CD4-positive, alpha-beta T cell (primary cell): ENCODE data around the gene CCDC146. TPM values are rescaled to one million over a fixed set of nuclear protein-coding genes. Genes with fewer than 3 reads are reported as not detected.

Experiments
- ATAC-seq: fragments of 200-7000 bp; cut with Tn5 transposase; one replicate; pipeline ENCODE4 v1.10.0; 2022; ENCODE audit warnings: mild to moderate bottlenecking; ENCODE audit not compliant: poor library complexity
- CTCF ChIA-PET: fragments of 350-600 bp; sonication (Branson Sonifier 250); formaldehyde crosslinking; loops from one replicate; lab custom pipeline; 2021; ENCODE audit warnings: antibody characterized with exemption, inconsistent platforms; lab: Charles Lee
- POLR2A ChIA-PET: fragments of 350-600 bp; sonication (Branson Sonifier 250); formaldehyde crosslinking; loops from one replicate; lab custom pipeline; 2021; ENCODE audit warnings: antibody characterized with exemption, inconsistent platforms; lab: Charles Lee
- DNase-seq, 14 experiments: peaks; one replicate each; pipeline ENCODE4 v3.0.0-alpha.2; 2013 to 2020; ENCODE audit warnings: mixed read lengths in 2 of 14
- H3K27ac ChIP-seq, 2 donors: one replicate each; pipeline versions ENCODE4 v1.5.1 to v1.7.0; 2013; ENCODE audit warnings: low read length in 2 of 2, low read depth in 1 of 2, mild to moderate bottlenecking in 1 of 2
- H3K27me3 ChIP-seq, 2 experiments: 1 replicate in 1 of 2; 2 replicates in 1 of 2; pipeline versions ENCODE4 v1.6.1 to v1.7.0; 2013; ENCODE audit warnings: low read length in 2 of 2, control low read depth in 1 of 2, mild to moderate bottlenecking in 1 of 2, moderate library complexity in 1 of 2; ENCODE audit not compliant: insufficient read depth in 2 of 2, control insufficient read depth in 1 of 2
- H3K36me3 ChIP-seq: one replicate; pipeline ENCODE4 v1.6.1; 2013; ENCODE audit warnings: low read length, control low read depth; ENCODE audit not compliant: insufficient read depth
- H3K4me1 ChIP-seq: one replicate; pipeline ENCODE4 v1.6.1; 2013; ENCODE audit warnings: low read length, control low read depth; ENCODE audit not compliant: insufficient read depth
- H3K4me3 ChIP-seq: one replicate; pipeline ENCODE4 v1.5.1; 2013; ENCODE audit warnings: mild to moderate bottlenecking, low read length, moderate library complexity
- H3K9me3 ChIP-seq, 2 experiments: 1 replicate in 1 of 2; 2 replicates in 1 of 2; pipeline versions ENCODE4 v1.6.1 to v1.7.0; 2013; ENCODE audit warnings: low read length in 2 of 2, mild to moderate bottlenecking in 2 of 2, control low read depth in 1 of 2, moderate library complexity in 1 of 2; ENCODE audit not compliant: control insufficient read depth in 1 of 2, insufficient read depth in 1 of 2
- H3K27ac Mint-ChIP-seq: one replicate; pipeline ENCODE4 v1.8.0; 2020; ENCODE audit warnings: mixed read lengths
- H3K27me3 Mint-ChIP-seq: one replicate; pipeline ENCODE4 v1.8.0; 2021; ENCODE audit warnings: mixed read lengths
- H3K36me3 Mint-ChIP-seq: one replicate; pipeline ENCODE4 v1.8.0; 2021; ENCODE audit warnings: low read depth, mixed read lengths
- H3K4me1 Mint-ChIP-seq: one replicate; pipeline ENCODE4 v1.8.0; 2021; ENCODE audit warnings: low read depth, mixed read lengths
- H3K4me3 Mint-ChIP-seq: one replicate; pipeline ENCODE4 v1.8.0; 2020; ENCODE audit warnings: mild to moderate bottlenecking, mixed read lengths
- H3K9me3 Mint-ChIP-seq: one replicate; pipeline ENCODE4 v1.8.0; 2020; ENCODE audit warnings: mixed read lengths
- CTCF ChIP-seq: fragments of 200-600 bp; IDR thresholded peaks from one replicate; pipeline ENCODE4 v1.8.0; 2022; ENCODE audit warnings: antibody characterized with exemption, mild to moderate bottlenecking
- intact Hi-C, 2 experiments: fragments of 100-400 bp; cut with DNase I in 1 of 2; cut with micrococcal nuclease in 1 of 2; formaldehyde crosslinking; loops; one replicate each; pipeline versions ENCODE4 v1.15.1 to v1.9.0; 2023 to 2025; cut with DNase I, micrococcal nuclease
- total RNA-seq, 174 experiments: library from RNA in 2 of 174; stranded (reverse) in 2 of 174; gene quantifications; one replicate each; pipeline ENCODE4 v1.2.3 and lab custom pipeline; 2021 to 2026

CCDC146 gene
- total RNA-seq, 2 experiments from 2014 or later = 10.3 to 10.5 TPM

- Mint-ChIP-seq H3K27me3 (no peaks in the 10 kb centered on the region), H3K4me3 (no peak overlapping the region), H3K27ac (no peak overlapping the region), H3K9me3 (no peaks in the 10 kb centered on the region), H3K36me3 (peaks cover 6% of the 10 kb centered on the region), H3K4me1 (peaks cover 4% of the 10 kb centered on the region)
- no peak overlapping the region for H3K27ac ChIP-seq
- intact Hi-C loops = loop anchor here in 1 of 2 experiments (10.0 kb wide), 1 partner anchor 730 kb away; the partner anchor contains the start of gene UPK3B
- H3K4me1 ChIP-seq = peaks cover 4% of the 10 kb centered on the region
- ATAC-seq = no peak
- ChIA-PET CTCF (interaction anchor here (0.9 to 1.6 kb wide), 2 partner anchors 10 to 45 kb away, joined by 3 read pairs; partner anchors contain the start of gene FGL2), POLR2A (interaction anchor here (1.3 kb wide), 1 partner anchor 122 kb away, joined by 6 read pairs; the partner anchor contains the start of gene CCDC146)
- DNase-seq = no peak
- H3K36me3 ChIP-seq = no peaks in the 10 kb centered on the region
- no peaks in the 10 kb centered on the region for H3K9me3 ChIP-seq
- no peak overlapping the region for H3K4me3 ChIP-seq
- no peaks in the 10 kb centered on the region for H3K27me3 ChIP-seq
- no peak for TF ChIP-seq CTCF
These were observed 122.0 kb downstream of the CCDC146 start for GRCh38 chr7:77244222-77244934.

DNA sequence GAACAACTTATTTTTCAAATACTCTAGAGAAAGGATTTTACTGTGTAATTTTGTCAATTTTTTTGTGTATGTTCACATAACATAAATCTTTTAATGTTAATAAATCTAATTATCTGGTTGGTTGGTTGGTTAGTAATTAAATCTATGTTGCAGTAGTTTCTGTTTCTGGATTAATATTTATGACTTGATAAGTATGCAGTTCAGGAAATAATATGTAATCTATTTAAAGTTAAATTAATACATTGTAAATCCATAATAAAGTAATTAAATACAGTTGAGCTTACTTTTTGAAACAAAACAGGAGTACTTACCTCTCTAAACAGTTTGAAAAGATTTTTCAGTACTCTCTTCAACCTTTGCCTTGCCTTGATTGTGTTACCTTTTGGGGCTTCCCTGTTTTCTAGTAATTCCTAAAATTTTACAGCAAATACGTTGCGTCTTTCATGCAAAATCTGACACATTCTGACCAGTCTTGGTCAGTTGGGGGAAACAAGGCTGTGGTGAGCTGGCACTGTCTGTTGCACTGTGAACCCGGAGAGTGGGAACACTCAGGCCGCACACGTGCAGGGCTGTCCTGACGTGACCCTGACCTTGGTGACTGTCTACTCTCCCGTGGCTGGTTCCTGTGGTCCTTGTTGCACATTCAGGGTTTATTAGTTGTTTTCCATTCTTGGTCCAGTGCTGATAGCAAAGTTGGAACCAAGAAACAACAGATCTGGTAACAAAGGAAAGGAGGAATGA is 122.8 kb downstream of the CCDC146 start:
- POLR2A ChIA-PET = no interaction called here
- Histone ChIP-seq H3K4me1 (no peaks in the 10 kb centered on the region), H3K36me3 (no peaks in the 10 kb centered on the region), H3K27me3 (no peaks in the 10 kb centered on the region), H3K9me3 (no peaks in the 10 kb centered on the region), H3K27ac (no peak overlapping the region), H3K4me3 (no peak overlapping the region)
- Mint-ChIP-seq H3K27ac (no peak overlapping the region), H3K4me3 (no peak overlapping the region), H3K36me3 (peaks cover 6% of the 10 kb centered on the region), H3K4me1 (no peaks in the 10 kb centered on the region), H3K9me3 (no peaks in the 10 kb centered on the region), H3K27me3 (no peaks in the 10 kb centered on the region)
- ATAC-seq = no peak
- no peak for TF ChIP-seq CTCF
- DNase-seq = peak in 2 of 14 experiments; percentile 22 to 40
- CTCF ChIA-PET = no interaction called here
- intact Hi-C loops = loop anchor here in 1 of 2 experiments (5.0 to 10.0 kb wide), 2 partner anchors 87 to 730 kb away; partner anchors contain the start of gene UPK3B

GRCh38 chr7:77246026-77246640 is 123.7 kb downstream of the CCDC146 start:
- no peak overlapping the region for H3K27ac Mint-ChIP-seq
- TF ChIP-seq CTCF = no peak
- H3K9me3 Mint-ChIP-seq = no peaks in the 10 kb centered on the region
- Histone ChIP-seq H3K27ac (no peak overlapping the region), H3K4me3 (no peak overlapping the region), H3K36me3 (no peaks in the 10 kb centered on the region), H3K4me1 (no peaks in the 10 kb centered on the region), H3K9me3 (no peaks in the 10 kb centered on the region), H3K27me3 (no peaks in the 10 kb centered on the region)
- DNase-seq (peak in 1 of 14 experiments; percentile 15), ATAC-seq (no peak)
- CTCF ChIA-PET = interaction anchor here (1.4 to 1.7 kb wide), 6 partner anchors 8 to 124 kb away, joined by 4 to 13 read pairs (median 7); partner anchors contain the start of genes CCDC146 and FGL2
- H3K4me1 Mint-ChIP-seq = no peaks in the 10 kb centered on the region
- H3K4me3 Mint-ChIP-seq = no peak overlapping the region
- H3K27me3 Mint-ChIP-seq = no peaks in the 10 kb centered on the region
- peaks cover 6% of the 10 kb centered on the region for H3K36me3 Mint-ChIP-seq
- intact Hi-C loops = loop anchor here (2.0 to 10.0 kb wide), 4 partner anchors 86 to 731 kb away; partner anchors contain the start of genes CCDC146 (in 1 of the 2) and UPK3B (in 1 of the 2)
- POLR2A ChIA-PET = interaction anchor here (1.0 to 2.2 kb wide), 2 partner anchors 25 to 124 kb away, joined by 3 to 15 read pairs; partner anchors contain the start of gene CCDC146
